Left lung (tissue), 14 donors: Measurements from ENCODE around the gene SEMA6A. TPM values are rescaled to one million over a fixed set of nuclear protein-coding genes. Genes with fewer than 3 reads are reported as not detected.

Source experiments
- ATAC-seq: fragments of 200-7000 bp; cut with Tn5 transposase; one replicate; pipeline ENCODE4 v1.9.1; 2020; ENCODE audit warnings: moderate library complexity
- DNase-seq, 4 donors: peaks; one replicate each; pipeline ENCODE4 v3.0.0-alpha.2; 2013 to 2020
- H3K27ac ChIP-seq, 2 donors: fragments of 200-600 bp; sonication (generic) in 1 of 2; one replicate each; pipeline versions ENCODE4 v1.5.0 to v1.8.0; 2020 to 2021
- H3K27me3 ChIP-seq, 2 donors: fragments of 200-600 bp; sonication (generic) in 1 of 2; one replicate each; pipeline versions ENCODE4 v1.5.0 to v1.8.0; 2020 to 2021
- H3K36me3 ChIP-seq, 2 donors: fragments of 200-600 bp; sonication (generic) in 1 of 2; one replicate each; pipeline versions ENCODE4 v1.5.0 to v1.8.0; 2020 to 2021
- H3K4me1 ChIP-seq, 2 donors: fragments of 200-600 bp; one replicate each; pipeline ENCODE4 v1.8.0; 2021
- H3K4me3 ChIP-seq, 2 donors: fragments of 200-600 bp; sonication (generic) in 1 of 2; one replicate each; pipeline versions ENCODE4 v1.5.0 to v1.8.0; 2020 to 2021; ENCODE audit warnings: mild to moderate bottlenecking in 1 of 2
- H3K9me3 ChIP-seq, 2 donors: fragments of 200-600 bp; sonication (generic) in 1 of 2; one replicate each; pipeline versions ENCODE4 v1.5.0 to v1.8.0; 2020 to 2021
- intact Hi-C, 2 donors: fragments of 100-400 bp; cut with DNase I; formaldehyde crosslinking; loops; one replicate each; pipeline versions ENCODE4 v1.11.2 to v1.14.2; 2022
- long read RNA-seq, 12 donors: library from polyadenylated mRNA in 2 of 12; unstranded in 2 of 12; transcript quantifications; one replicate each; pipeline ENCODE4 v2.0.0 and lab custom pipeline, GENCODE V29; 2019 to 2026
- polyA plus RNA-seq, 6 donors: library from polyadenylated mRNA; unstranded; fragments of 120-200 nt; gene quantifications; one replicate each; pipeline ENCODE4 v1.2.1, GENCODE V29; 2013; ENCODE audit not compliant: insufficient read length in 6 of 6
- total RNA-seq, 2 donors: library from RNA; stranded (reverse); fragmentation: NEBNext Ultra II Directional; extraction: Animal tissue kit (Norgen Biotek cat#: 25700); gene quantifications; one replicate each; pipeline ENCODE4 v1.2.1, GENCODE V29; 2021
- TF ChIP-seq, protein P1 (sequence below), 2 donors: fragments of 200-600 bp; sonication (generic) in 1 of 2; IDR thresholded peaks; one replicate each; pipeline versions ENCODE4 v1.5.0 to v1.8.0; 2021; ENCODE audit warnings: antibody characterized with exemption in 2 of 2
- donor health status: DM: no; HTN: yes; CAD: no.
- donor health status: DM: no; HTN: no; CAD: no.

SEMA6A gene
- total RNA-seq (10 to 100 TPM; 15.3 to 24.8 TPM), polyA plus RNA-seq (10 to 100 TPM; 34.6 to 45.8 (median 41.5) TPM)
- long read RNA-seq, donor 1, full-length matches to known transcripts: 5 of 5 reads
- long read RNA-seq, donor 1, partial matches to known transcripts: 0 of 5 reads
- long read RNA-seq, donor 1, other reads (novel, unspliced or antisense): 0 of 5 reads
- long read RNA-seq, donor 2, partial matches to known transcripts: 5 of 6 reads
- long read RNA-seq, donor 2, other reads (novel, unspliced or antisense): 0 of 6 reads
- long read RNA-seq, donor 3, full-length matches to known transcripts: 2 of 2 reads
- long read RNA-seq, donor 3, partial matches to known transcripts: 0 of 2 reads
- long read RNA-seq, donor 3, other reads (novel, unspliced or antisense): 0 of 2 reads
- long read RNA-seq, donor 4: 0 reads
- long read RNA-seq, donor 5, partial matches to known transcripts: 0 of 2 reads
- long read RNA-seq, donor 5, other reads (novel, unspliced or antisense): 0 of 2 reads
- long read RNA-seq, donor 6, full-length matches to known transcripts: 2 of 2 reads
- long read RNA-seq, donor 6, partial matches to known transcripts: 0 of 2 reads
- long read RNA-seq, donor 6, other reads (novel, unspliced or antisense): 0 of 2 reads
- long read RNA-seq, donor 7: 0 reads
- long read RNA-seq, donor 8, full-length matches to known transcripts: 5 of 11 reads
- long read RNA-seq, donor 8, partial matches to known transcripts: 6 of 11 reads
- long read RNA-seq, donor 8, other reads (novel, unspliced or antisense): 0 of 11 reads
- long read RNA-seq, donor 9: 0 reads
- long read RNA-seq, donor 10: 0 reads
- long read RNA-seq, donor 11, full-length matches to known transcripts: 15 of 30 reads
- long read RNA-seq, donor 11, partial matches to known transcripts: 15 of 30 reads
- long read RNA-seq, donor 11, other reads (novel, unspliced or antisense): 0 of 30 reads
- long read RNA-seq, donor 12, full-length matches to known transcripts: 3 of 3 reads
- long read RNA-seq, donor 12, partial matches to known transcripts: 0 of 3 reads
- long read RNA-seq, donor 12, other reads (novel, unspliced or antisense): 0 of 3 reads

DNA sequence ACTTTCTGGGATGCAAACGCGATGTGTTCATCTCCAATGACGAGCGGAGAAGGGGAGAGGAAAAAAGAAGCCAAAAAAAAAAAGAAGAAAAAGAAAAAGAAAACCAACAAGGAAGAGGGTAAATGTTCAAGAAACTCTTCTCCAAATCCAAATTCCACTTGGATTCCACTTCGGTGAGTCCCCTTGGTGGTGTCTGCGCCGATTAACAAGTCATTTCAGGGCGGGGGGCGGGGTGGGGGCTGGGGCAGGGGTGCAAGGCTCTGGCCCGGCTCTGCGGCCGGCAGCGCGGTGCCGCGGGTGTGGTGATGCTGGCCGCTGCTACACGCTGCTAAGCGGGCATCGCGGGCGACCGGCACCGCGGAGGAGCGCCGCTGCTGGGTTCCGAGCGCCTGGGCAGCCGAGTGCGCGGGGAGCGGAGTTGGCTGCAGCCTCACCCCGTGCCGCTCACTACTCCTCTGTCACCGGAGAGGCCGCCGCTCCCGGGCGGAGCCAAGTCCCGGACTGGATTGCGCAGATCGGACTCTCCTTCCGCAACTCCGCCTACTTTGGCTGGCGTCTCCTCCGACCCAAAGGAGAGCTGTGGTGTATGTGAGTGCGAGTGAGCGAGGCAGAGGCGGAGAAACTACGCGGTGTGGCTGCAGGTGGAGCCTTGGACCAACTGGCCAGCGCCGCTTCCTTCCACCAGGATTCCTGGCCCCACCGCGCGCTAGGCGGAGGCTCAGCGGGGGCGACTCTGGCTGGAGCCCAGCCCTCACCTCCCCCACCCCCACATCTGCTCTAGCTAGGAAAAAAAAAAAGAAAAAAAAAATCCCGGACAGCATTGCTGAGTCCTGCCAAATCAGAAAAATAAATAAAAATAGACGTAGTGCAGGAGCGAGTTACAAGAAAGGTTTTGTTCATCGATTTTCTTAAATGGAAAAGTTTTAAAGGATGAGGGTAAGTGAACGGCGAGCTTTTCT is at the start of gene SEMA6A:
SEMA6A (minus strand) TSS at position 457 of the 959 bp plus-strand sequence. CDS start 69,879 bp downstream, outside the sequence.
- TF ChIP-seq, protein P1, sequence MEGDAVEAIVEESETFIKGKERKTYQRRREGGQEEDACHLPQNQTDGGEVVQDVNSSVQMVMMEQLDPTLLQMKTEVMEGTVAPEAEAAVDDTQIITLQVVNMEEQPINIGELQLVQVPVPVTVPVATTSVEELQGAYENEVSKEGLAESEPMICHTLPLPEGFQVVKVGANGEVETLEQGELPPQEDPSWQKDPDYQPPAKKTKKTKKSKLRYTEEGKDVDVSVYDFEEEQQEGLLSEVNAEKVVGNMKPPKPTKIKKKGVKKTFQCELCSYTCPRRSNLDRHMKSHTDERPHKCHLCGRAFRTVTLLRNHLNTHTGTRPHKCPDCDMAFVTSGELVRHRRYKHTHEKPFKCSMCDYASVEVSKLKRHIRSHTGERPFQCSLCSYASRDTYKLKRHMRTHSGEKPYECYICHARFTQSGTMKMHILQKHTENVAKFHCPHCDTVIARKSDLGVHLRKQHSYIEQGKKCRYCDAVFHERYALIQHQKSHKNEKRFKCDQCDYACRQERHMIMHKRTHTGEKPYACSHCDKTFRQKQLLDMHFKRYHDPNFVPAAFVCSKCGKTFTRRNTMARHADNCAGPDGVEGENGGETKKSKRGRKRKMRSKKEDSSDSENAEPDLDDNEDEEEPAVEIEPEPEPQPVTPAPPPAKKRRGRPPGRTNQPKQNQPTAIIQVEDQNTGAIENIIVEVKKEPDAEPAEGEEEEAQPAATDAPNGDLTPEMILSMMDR (IDR thresholded peaks at IDR 0.05): peak in 1 of 2 donors; percentile 5
- peak within 1 kb of the TSS; percentile 45 to 51 for H3K4me3 ChIP-seq
- DNase-seq: peak; percentile 85 to 92 (median 88)
- no peaks in the 10 kb centered on the region for H3K9me3 ChIP-seq
- ATAC-seq: peak; percentile 91
- H3K27me3 ChIP-seq: peaks cover 41 to 88% of the 10 kb centered on the region in 2 donors
- peak within 1 kb of the TSS; percentile 53 to 78 for H3K27ac ChIP-seq
- intact Hi-C loops: no loop called here
- peaks cover 13 to 41% of the 10 kb centered on the region in 2 donors for H3K4me1 ChIP-seq
- no peaks in the 10 kb centered on the region for H3K36me3 ChIP-seq

GRCh38 chr5:116622375-116623050 is 47.9 kb upstream of the SEMA6A start:
- Histone ChIP-seq H3K27me3 (no peaks in the 10 kb centered on the region), H3K9me3 (no peaks in the 10 kb centered on the region), H3K36me3 (no peaks in the 10 kb centered on the region), H3K4me1 (peaks cover 0 to 5% of the 10 kb centered on the region in 2 donors), H3K27ac (no peak overlapping the region), H3K4me3 (no peak overlapping the region)
- intact Hi-C loops: no loop called here
- DNase-seq (no peak), ATAC-seq (no peak)
- TF ChIP-seq, protein P1 (IDR thresholded peaks at IDR 0.05): no peak

- intact Hi-C loops: no loop called here
- H3K4me3 ChIP-seq: no peak overlapping the region
- H3K27ac ChIP-seq: no peak overlapping the region
- H3K36me3 ChIP-seq: no peaks in the 10 kb centered on the region
- no peaks in the 10 kb centered on the region for H3K9me3 ChIP-seq
- H3K27me3 ChIP-seq: no peaks in the 10 kb centered on the region
- peaks cover 0 to 3% of the 10 kb centered on the region in 2 donors for H3K4me1 ChIP-seq
- TF ChIP-seq, protein P1 (IDR thresholded peaks at IDR 0.05): no peak
- no peak for ATAC-seq
- DNase-seq: no peak
Observed at GRCh38 chr5:116621599-116621998, 47.0 kb upstream of the SEMA6A start.

- H3K9me3 ChIP-seq: no peaks in the 10 kb centered on the region
- intact Hi-C loops: no loop called here
- no peak overlapping the region for H3K27ac ChIP-seq
- TF ChIP-seq, protein P1 (IDR thresholded peaks at IDR 0.05): no peak
- DNase-seq (no peak), ATAC-seq (no peak)
- H3K4me1 ChIP-seq: no peaks in the 10 kb centered on the region
- H3K36me3 ChIP-seq: no peaks in the 10 kb centered on the region
- H3K4me3 ChIP-seq: no peak overlapping the region
- no peaks in the 10 kb centered on the region for H3K27me3 ChIP-seq
Observed at GRCh38 chr5:116616876-116617275, 42.3 kb upstream of the SEMA6A start.
